ENCODE data around the gene BABAM2.
"Not testable (repeated sequence)": the region's sequence is repeated elsewhere in the genome, so short reads cannot be mapped to it uniquely, and the experiment has no call there.

BABAM2 gene

DNA sequence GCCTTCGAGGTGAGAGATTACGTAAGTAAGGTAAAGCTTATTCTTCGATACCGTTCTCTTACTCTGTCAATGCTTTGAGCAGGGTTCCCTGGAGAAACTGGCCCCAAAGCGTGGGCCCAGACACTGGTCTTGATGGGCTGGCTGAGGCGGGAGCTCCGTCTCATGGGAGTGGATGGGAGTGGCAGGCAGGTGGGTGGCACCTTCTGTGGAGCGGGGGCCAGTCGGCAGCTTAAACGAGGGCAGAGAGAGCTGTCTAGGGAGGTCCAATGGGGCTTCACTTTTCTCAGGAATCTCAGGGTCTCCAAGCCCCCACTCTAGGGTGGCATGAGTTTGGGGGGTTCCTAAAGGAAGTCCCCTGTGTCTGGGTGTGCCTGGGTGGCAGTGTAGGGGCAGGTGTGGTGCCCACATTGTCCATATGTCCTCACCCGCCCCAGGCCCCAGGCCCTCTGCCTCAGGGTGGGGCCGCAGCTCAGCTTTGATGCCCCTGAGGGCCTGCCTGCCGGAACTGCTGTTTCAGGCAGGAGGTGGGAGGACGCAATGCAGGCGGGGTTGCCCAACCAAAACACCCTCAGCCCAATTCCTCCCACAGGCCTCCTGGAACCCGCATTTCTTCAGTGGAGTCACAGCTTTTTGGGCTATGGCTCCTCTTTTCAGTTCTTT is 469.7 kb downstream of the BABAM2 start:
- DNase-seq (ENCODE audit: low read depth, low spot score), result no peak
- no peak overlapping the region for H3K27ac ChIP-seq

DNA sequence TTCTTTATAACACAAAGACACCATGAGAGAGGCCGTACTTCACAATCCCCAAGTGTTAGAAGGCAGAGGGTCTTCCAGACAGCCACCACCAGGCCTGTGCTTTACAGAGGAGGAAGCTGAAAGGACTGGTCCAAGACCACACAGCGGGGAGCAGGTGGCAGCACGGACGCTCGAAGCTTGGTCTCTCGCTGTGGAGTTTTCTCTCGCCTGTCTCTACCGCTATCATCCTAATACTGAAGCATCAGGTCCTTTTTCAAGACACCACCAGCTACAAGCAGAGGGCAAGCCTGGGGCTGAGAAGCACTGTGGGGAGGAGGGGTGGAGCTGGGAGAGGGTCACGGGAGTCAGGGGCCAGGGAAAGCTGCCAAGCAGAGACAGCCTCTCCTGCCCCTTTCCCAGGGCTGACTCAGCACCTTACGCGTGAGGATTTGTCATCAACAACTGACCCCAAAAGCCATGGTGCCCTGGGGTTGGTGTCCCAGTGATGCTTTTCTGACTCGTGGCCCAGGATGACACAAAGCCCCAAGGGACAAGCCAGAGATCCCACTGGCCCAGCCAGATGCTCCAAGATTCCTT is 470.3 kb downstream of the BABAM2 start:
- DNase-seq (ENCODE audit: low read depth, low spot score), result no peak
- H3K27ac ChIP-seq, result no peak overlapping the region

DNA sequence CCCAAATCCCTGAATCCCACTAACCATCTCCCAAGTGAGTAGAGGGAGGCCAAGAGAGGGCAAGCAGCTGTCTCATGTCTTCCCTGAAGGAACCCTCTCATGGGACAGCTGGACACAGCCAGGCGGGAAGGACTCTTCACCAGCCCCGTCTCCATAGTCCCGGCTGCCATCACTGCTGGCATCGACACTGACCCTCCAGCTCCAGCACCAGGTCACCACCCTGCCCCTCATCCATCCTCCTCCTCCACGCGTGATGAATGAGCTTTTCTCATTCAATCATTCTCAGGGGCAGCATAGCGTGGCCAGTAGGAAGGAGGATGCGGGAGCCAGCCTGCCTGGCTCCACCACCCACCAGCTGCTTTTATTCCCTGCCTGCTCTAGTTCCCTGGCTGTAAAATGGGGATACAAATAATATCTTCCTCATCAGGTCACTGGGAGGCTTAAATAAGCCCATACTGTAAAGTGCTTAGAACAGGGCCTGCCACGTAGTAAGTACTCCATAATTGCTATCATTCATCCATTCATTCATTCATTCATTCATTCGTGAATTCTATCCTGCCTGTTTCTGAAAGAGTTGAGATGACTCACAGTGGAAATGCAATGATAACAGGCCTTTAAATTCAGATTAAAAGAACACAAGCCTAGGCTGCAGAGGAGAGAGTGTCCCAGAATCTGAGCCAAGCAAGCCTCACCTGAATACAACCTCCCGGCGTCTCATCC is 471.6 kb downstream of the BABAM2 start:
- H3K27ac ChIP-seq, result no peak overlapping the region
- DNase-seq (ENCODE audit: low read depth, low spot score), result no peak

DNA sequence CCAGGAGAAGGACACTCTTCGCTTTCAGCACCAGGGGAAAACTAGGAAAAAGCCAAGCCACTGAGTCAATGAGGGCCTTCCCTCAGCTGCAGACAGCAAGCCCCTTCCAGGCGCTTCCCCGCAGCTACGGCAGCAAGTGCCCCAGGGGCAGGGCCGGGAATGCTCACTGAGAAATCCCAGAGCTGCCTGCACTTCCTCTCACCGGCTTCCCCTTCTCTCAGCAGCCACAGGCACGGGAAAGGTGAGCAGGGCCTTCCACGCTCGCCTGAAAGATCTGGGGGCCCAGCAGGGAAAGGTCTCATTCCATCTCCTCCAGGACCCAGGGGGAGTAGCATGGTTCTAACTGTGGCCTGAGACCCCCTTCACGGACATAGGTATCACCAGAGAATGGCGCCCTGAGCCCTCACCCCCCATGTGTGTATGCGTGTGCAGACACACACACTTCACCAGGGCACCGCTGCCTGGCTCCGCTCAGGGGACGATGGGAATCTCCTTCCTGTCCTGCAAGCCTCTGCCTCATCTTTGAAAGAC is 472.5 kb downstream of the BABAM2 start:
- no peak overlapping the region for H3K27ac ChIP-seq
- DNase-seq (ENCODE audit: low read depth, low spot score), result no peak

DNA sequence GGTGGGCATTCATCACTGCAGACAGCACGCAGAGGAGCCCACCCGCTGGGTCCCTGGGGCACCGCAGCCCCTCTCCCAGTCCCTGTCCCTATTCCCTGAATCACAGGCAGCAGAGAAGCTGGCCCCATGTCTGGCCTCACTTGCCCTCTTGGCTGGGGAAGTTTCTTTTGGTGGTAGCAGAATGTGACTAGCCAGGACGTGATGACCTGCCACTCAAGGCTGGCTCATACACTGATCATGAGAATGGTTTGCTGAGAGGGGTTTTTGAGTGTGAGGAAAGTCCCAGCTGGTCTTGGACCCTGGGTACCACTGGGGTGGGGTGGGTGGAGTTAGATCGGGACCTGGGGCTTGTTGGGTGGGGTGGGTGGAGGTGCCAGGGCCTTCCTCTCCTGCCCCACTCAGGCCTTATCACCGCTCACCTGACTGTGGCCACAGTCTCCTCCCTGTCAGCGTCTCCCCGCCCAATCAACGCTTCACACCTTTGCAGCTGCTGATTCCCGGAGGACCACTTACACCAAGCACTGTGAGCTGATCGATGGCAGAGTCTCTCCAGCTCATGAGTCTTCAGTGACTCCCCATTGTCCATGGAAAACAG is 473.3 kb downstream of the BABAM2 start:
- DNase-seq (ENCODE audit: low read depth, low spot score), result no peak
- no peak overlapping the region for H3K27ac ChIP-seq

DNA sequence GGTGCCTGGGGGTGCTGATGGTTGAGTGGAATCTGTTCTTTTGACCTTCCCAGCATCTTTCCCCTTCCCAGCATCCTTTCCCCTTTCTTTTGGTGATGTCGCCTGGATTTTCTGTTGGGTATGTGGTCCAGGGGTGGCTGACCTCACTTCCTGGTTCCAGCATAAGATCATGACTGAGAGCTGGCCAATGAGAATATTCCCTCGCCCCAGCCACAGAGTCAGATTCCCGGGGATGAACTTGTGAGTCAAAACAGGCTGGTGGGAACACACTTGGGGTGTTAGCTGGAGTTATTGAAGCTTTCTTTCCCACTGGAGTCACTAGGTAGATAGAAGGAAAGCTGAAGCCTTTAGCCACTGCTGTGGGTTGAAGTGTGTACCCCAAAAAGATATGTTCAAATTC is 474.1 kb downstream of the BABAM2 start:
- DNase-seq (ENCODE audit: low read depth, low spot score), result no peak
- no peak overlapping the region for H3K27ac ChIP-seq

DNA sequence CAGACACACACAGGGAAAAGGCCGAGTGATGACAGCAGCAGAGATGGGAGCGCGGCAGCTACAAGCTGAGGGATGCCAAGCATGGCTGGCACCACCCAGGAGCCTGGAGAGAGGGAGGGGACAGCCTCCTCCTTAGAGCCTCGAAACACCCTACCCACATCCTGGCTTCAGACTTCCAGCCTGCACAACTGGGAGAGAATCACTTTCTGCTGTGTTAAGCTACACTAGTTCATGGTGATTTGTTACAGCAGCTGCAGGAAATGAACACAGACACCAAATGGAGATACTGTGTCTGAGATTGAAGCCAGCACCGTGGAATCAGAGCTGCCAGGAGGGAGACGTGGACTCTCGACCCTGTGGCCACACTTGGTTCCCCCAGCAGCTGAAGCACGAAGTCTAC is 474.6 kb downstream of the BABAM2 start:
- no peak for DNase-seq (ENCODE audit: low read depth, low spot score)
- no peak overlapping the region for H3K27ac ChIP-seq

DNA sequence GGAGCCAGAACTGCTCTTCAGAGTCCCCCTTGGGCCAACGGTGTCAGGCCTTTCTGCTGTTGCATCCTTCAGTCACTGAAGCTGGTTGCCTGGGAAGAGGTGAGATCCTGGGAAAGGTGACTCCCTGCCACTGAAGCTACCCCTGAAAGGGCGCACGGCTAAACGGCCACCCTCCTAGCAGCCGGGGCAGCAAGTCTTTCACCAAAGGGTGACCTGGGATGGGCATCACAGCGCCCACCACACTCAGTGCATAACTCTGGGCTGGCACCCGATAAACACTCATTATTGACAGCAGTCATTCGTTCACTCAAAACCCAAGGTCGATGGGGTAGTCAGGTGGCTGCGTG is 475.6 kb downstream of the BABAM2 start:
- DNase-seq (ENCODE audit: low read depth, low spot score), result no peak
- no peak overlapping the region for H3K27ac ChIP-seq

DNA sequence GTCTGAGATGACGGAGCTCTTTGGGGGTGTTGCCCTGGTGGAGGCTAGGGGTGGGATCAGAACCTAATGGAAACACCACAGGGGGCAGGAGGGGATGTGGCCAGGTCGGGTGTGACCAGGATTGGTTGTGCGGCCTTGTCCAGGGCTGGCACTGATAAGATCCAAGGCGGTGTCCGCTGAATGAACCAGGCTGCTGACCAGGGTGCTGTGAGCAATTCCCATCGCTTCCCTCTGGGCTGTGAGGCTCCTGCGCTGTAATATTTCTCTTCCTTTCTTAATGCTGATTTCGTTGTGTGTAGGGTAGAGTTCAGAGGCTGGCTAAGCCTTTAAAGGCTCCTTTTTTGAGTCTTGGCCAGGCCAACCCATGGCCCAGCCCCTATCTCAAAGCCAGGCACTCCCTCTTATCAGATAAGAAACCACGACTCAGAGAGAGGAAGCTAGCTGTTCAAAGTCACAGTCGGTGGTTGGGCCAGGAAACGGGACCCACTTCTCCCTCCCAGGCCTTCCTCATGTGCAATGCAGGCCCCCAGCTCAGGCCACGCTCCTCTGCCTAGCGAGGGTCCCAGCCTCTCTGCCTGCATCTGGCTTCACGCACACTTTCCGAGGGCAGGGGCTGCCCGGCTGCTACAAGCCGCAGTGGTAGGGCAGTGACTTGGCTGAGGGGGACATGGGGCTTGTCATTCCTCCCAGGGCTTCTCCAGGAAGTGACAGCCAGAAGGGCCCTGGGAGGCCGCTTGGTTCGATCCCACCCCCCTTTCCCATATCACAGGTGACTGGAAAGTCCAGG is 476.2 kb downstream of the BABAM2 start:
- no peak overlapping the region for H3K27ac ChIP-seq
- no peak for DNase-seq (ENCODE audit: low read depth, low spot score)

DNA sequence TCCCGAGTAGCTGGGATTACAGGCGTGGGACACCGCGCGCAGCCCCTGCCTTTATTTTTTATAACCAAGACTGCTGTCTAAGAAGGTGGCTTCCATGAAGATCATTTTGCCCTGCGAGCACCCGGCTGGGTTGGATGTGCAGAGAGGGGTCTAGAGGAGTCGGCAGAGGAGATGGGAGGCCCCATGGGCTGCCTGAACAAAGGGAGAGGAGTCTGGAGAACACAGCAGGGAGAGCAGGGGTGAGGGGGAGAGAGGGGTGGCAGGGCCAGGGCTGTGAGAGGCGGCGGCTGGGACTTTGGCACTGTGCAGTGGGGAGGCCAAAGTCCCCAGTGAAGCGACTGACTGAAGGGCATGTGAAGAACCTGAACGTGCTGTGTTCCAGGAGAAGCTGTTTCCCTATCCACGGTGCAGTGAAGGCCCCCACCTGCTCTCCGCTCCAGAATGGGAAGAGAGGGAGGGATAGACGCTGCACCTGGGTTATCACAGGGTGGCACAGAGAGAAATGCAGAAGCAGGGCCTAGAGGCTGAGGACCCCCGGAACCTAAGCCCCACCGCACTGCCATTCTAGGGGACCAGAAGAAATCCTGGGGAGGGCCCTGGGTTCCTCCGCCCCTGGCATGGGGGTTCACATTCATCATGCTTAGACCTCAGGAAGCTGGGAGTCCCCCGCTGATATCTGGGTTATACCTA is 477.3 kb downstream of the BABAM2 start:
- no peak overlapping the region for H3K27ac ChIP-seq
- DNase-seq (ENCODE audit: low read depth, low spot score), result no peak

DNA sequence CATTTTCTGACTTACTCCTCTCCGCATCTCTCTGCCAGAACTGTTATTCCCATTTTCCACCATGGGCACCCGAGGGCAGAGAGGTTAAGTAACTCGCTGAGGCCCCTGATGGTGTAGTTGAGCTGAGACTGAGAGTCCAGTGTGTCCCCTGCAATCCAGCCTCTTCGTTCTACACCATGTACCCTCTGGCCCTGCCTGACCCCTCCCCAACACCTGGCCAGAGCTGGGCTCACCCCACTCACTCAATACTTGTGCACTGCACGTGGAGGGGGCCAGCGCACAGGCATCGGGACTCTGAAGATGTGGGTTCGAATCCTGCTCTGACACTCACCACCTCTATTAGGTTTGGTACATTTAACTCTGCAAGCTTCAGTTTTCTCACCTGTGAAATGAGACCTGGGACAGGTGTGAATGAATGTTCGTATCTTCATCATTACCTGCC is 477.8 kb downstream of the BABAM2 start:
- no peak overlapping the region for H3K27ac ChIP-seq
- DNase-seq (ENCODE audit: low read depth, low spot score), result no peak

DNA sequence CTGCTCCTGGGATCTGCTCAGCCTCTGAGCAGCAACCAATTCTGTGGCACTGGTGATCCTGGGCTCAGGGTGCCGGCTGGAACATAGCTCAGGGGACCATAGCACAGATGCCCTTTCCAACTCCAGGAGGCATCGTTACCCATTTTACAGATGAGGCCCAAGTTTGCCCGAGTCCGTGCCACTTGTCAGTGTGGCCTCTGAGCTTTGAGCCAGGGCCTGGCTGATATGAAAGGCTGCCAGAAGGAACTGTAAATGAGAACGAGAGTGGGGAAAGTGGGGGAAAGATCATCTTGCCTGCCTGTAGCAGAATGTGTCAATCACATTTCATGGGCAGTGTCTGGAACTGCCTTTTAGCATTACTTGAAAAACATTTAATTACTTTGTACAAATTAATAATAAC is 478.8 kb downstream of the BABAM2 start:
- H3K27ac ChIP-seq, result no peak overlapping the region
- no peak for DNase-seq (ENCODE audit: low read depth, low spot score)

DNA sequence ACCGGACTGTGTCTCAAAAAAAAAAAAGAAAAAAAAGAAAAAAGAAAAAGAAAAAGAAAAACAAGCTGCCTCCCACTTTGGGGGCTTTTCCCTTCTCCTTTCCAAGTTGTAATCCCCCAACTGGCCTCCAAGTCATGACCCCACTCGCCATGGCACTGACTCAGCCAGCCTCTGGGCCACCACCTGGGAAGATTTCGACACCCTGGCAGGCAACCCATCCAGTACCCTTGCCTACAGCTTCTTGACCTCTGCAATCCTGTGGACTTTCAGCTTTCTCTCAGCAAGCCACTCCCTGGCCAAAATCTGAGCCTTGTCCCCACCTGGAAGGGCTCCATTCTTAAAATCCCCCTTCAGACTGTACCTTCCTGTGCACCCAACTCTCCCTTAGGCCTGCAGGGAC is 479.8 kb downstream of the BABAM2 start:
- no peak for DNase-seq (ENCODE audit: low read depth, low spot score)
- H3K27ac ChIP-seq, result no peak overlapping the region

DNA sequence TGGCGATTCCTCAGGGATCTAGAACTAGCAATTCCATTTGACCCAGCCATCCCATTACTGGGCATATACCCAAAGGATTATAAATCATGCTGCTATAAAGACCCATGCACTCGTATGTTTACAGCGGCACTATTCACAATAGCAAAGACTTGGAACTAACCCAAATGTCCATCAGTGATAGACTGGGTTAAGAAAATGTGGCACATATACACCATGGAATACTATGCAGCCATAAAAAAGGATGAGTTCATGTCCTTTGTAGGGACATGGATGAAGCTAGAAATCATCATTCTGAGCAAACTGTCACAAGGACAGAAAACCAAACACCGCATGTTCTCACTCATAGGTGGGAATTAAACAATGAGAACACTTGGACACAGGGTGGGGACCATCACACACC is 481.2 kb downstream of the BABAM2 start:
- DNase-seq (ENCODE audit: low read depth, low spot score); H3K27ac ChIP-seq: not testable (repeated sequence)

DNA sequence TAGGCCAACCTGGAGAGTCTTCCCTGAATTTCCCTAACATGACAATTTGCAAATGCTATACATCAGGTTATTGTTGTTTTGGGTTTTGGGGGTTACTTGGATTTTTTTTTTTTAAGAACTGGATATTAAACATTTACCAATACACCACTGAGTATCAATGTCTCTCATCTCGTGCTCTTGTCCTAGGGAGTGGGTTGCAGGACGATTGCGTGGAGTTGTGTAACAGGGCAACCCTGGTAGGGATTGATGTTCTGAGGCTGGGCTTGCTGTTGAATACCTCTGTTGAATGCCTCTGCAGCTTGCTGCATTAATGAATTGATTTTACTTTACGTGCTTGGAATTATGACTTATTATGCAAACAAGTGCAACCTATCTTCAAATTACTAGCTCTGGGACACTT is 483.3 kb downstream of the BABAM2 start:
- no peak for DNase-seq (ENCODE audit: low read depth, low spot score)
- no peak overlapping the region for H3K27ac ChIP-seq

DNA sequence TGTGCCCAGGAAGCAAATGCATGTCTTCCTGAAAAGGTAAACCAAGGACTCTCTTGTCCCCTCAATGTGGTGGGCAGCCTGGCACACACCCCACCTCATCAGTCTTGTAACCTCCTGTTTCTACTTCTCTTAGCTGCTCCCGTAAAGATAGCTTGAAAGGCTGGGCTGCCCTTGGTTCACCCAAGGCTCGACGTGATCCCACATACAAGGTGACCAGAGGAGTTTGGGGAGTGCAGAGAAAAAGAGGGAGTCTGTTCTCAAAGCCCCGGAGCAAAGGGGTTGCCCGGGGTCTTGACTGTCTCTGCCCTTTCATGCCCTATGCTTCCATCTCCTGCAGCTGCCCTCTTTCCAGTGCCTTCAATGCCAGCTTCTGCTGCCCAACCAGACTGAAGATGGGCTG is 483.8 kb downstream of the BABAM2 start:
- no peak overlapping the region for H3K27ac ChIP-seq
- DNase-seq (ENCODE audit: low read depth, low spot score), result no peak

DNA sequence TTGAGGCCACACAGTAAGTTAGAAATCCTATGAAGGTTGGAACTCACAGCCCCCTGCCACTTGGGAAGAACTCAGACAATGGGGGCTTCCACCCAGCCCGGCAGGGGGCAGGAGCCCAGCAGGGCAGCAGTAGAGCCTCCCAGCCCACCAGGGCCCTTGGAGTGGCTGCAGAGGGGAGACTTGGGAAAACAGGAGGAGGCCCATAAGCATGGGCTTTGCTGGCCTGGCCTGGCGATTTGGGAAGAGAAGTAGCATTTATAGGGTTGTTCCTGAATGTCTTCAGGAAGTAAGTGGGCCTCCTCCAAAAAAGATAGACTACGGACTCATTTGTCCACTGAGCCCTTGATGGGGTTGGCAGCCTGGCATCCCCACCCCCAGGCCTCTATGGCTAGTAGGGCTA is 484.7 kb downstream of the BABAM2 start:
- H3K27ac ChIP-seq, result no peak overlapping the region
- no peak for DNase-seq (ENCODE audit: low read depth, low spot score)

DNA sequence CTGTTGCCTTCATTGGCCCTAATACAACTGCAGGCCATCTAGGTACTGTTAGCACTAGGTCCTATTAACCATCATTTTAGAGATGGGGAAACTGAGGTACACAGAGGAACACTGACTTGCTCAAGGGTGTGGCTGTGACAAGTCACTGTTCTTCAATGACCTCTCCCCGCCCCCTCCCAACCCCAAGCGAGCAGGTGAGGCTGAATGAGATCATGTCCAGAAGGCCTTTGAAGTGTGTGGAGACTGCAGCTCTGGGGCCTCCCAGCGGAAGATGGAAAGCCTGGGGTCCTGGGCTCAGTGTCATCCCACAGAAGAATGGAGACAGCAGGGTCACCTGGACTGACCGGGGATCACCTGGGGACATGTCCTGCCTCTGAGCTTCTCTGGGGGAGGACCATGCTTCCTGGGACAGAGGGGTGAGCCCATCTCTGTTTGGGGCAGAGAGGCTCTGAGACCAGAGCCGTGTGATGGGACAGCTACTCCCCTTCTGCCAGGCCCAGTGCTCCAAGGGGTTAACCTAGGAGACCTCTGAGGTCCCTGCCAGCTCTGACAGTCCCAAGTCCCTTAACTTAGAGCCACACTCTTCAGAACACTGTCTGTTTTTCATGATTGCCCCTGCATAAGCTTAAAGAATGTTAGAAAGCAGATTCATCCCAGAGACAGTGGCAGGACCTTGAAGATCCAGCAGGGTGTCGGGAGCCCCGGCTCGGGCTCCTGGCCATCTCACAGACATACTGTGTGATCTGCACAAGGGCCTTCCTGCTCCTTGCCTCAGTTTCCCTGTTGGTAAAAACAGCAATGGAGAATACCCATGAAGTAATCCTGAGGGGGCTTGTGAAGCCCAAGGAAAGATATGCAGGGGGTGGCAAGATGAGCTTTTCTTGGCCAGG is 485.5 kb downstream of the BABAM2 start:
- H3K27ac ChIP-seq, result no peak overlapping the region
- no peak for DNase-seq (ENCODE audit: low read depth, low spot score)
